IMR-90 (cell line): ENCODE measurements around the gene STXBP6. TPM values are rescaled to one million over a fixed set of nuclear protein-coding genes. Genes with fewer than 3 reads are reported as not detected.

Experiments
- ATAC-seq: fragments of 200-7000 bp; cut with Tn5 transposase; 2 replicates; pipeline ENCODE4 v1.9.1; 2020; ENCODE audit warnings: low read depth, mild to moderate bottlenecking, moderate library complexity
- BruUV-seq: library from RNA; stranded (reverse); fragments of 400-500 nt; replicated peaks from 2 replicates; lab custom pipeline; 2021; lab: Mats Ljungman, UMichigan
- CTCF ChIA-PET: fragments of 300-600 bp; formaldehyde crosslinking; extraction: SDS; loops from one replicate; lab custom pipeline; 2021; ENCODE audit warnings: antibody characterized with exemption; lab: Yijun Ruan, JAX
- POLR2A ChIA-PET: fragments of 300-600 bp; sonication (Branson Sonifier 250); formaldehyde crosslinking; loops from one replicate; lab custom pipeline; 2022; ENCODE audit warnings: antibody characterized with exemption; ENCODE audit not compliant: unreplicated experiment; lab: Charles Lee
- DNase-seq: peaks from one replicate; pipeline ENCODE4 v3.0.0; 2013
- H2AFZ ChIP-seq: replicated peaks from 2 replicates; pipeline ENCODE3; 2013; ENCODE audit warnings: low read length, mild to moderate bottlenecking; ENCODE audit not compliant: poor library complexity
- H2AK5ac ChIP-seq: 2 replicates; pipeline ENCODE4 v1.6.1; 2013; ENCODE audit warnings: low read depth, low read length, inconsistent platforms
- H2AK9ac ChIP-seq: replicated peaks from 2 replicates; pipeline ENCODE3; 2013; ENCODE audit warnings: mild to moderate bottlenecking, low read depth, low read length, moderate library complexity; ENCODE audit not compliant: poor library complexity
- H2BK120ac ChIP-seq: 2 replicates; pipeline ENCODE4 v1.6.1; 2013; ENCODE audit warnings: low read depth, low read length, inconsistent platforms
- H2BK15ac ChIP-seq: 3 replicates; pipeline ENCODE4 v1.6.1; 2013; ENCODE audit warnings: low read depth, low read length, inconsistent platforms
- H2BK20ac ChIP-seq: 2 replicates; pipeline ENCODE4 v1.6.1; 2013; ENCODE audit warnings: low read depth, mild to moderate bottlenecking, inconsistent platforms, low read length, moderate library complexity
- H2BK5ac ChIP-seq: 2 replicates; pipeline ENCODE4 v1.6.1; 2013; ENCODE audit warnings: mild to moderate bottlenecking, low read depth, low read length, inconsistent platforms; ENCODE audit not compliant: poor library complexity, severe bottlenecking
- H3K14ac ChIP-seq: replicated peaks from 2 replicates; pipeline ENCODE4 v1.6.1; 2013; ENCODE audit warnings: low read depth, low read length, inconsistent platforms
- H3K18ac ChIP-seq: 2 replicates; pipeline ENCODE4 v1.6.1; 2013; ENCODE audit warnings: low read depth, low read length, control low read depth
- H3K23ac ChIP-seq: 2 replicates; pipeline ENCODE4 v1.6.1; 2013; ENCODE audit warnings: low read depth, low read length, inconsistent platforms
- H3K27ac ChIP-seq: 2 replicates; pipeline ENCODE4 v1.5.1; 2013; ENCODE audit warnings: mild to moderate bottlenecking, control low read depth, low read length; ENCODE audit not compliant: insufficient read depth
- H3K27me3 ChIP-seq: 2 replicates; pipeline ENCODE4 v1.6.1; 2013; ENCODE audit warnings: low read length; ENCODE audit not compliant: control insufficient read depth, insufficient read depth
- H3K36me3 ChIP-seq: 2 replicates; pipeline ENCODE4 v1.6.1; 2013; ENCODE audit warnings: low read length, mixed read lengths; ENCODE audit not compliant: control insufficient read depth, insufficient read depth
- H3K4ac ChIP-seq: 2 replicates; pipeline ENCODE4 v1.6.1; 2013; ENCODE audit warnings: low read depth, low read length, inconsistent platforms
- H3K4me1 ChIP-seq: 2 replicates; pipeline ENCODE4 v1.6.1; 2013; ENCODE audit warnings: low read length, mixed read lengths; ENCODE audit not compliant: control insufficient read depth, insufficient read depth
- H3K4me2 ChIP-seq: 2 replicates; pipeline ENCODE4 v1.6.1; 2013; ENCODE audit warnings: low read depth, mild to moderate bottlenecking, control low read depth, low read length, moderate library complexity
- H3K4me3 ChIP-seq: 2 replicates; pipeline ENCODE4 v1.5.1; 2013; ENCODE audit warnings: low read depth, mild to moderate bottlenecking, control low read depth, low read length, moderate library complexity; ENCODE audit not compliant: insufficient read depth
- H3K56ac ChIP-seq: 2 replicates; pipeline ENCODE4 v1.6.1; 2013; ENCODE audit warnings: low read length, inconsistent platforms; ENCODE audit not compliant: insufficient read depth; ENCODE audit errors: extremely low read depth
- H3K79me1 ChIP-seq, 2 experiments: 2 replicates each; pipeline ENCODE4 v1.6.1; 2013; ENCODE audit warnings: low read length in 2 of 2, inconsistent platforms in 1 of 2, low read depth in 1 of 2
- H3K9ac ChIP-seq: 2 replicates; pipeline ENCODE4 v1.6.1; 2013; ENCODE audit warnings: low read depth, low read length, control low read depth
- H3K9me1 ChIP-seq: 2 replicates; pipeline ENCODE4 v1.6.1; 2013; ENCODE audit warnings: low read length, inconsistent platforms; ENCODE audit not compliant: insufficient read depth
- H3K9me3 ChIP-seq: 2 replicates; pipeline ENCODE4 v1.6.1; 2013; ENCODE audit warnings: low read length; ENCODE audit not compliant: control insufficient read depth, insufficient read depth
- H4K20me1 ChIP-seq: 2 replicates; pipeline ENCODE4 v1.6.1; 2013; ENCODE audit warnings: low read length, inconsistent platforms; ENCODE audit not compliant: insufficient read depth
- H4K5ac ChIP-seq: 2 replicates; pipeline ENCODE4 v1.6.1; 2013; ENCODE audit warnings: mild to moderate bottlenecking, low read depth, low read length, control low read depth
- H4K8ac ChIP-seq, 2 experiments: 2 replicates each; pipeline ENCODE4 v1.6.1; 2013; ENCODE audit warnings: low read depth in 2 of 2, low read length in 2 of 2, control low read depth in 1 of 2, inconsistent platforms in 1 of 2
- H4K91ac ChIP-seq: 2 replicates; pipeline ENCODE4 v1.6.1; 2013; ENCODE audit warnings: low read depth, low read length, inconsistent platforms; ENCODE audit not compliant: insufficient read depth
- BHLHE40 ChIP-seq: fragments of 150-350 bp; IDR thresholded peaks from 2 replicates; pipeline ENCODE4 v1.6.1; 2016; ENCODE audit warnings: mild to moderate bottlenecking, low read depth, low read length
- CEBPB ChIP-seq: IDR thresholded peaks from 2 replicates; pipeline ENCODE4 v1.6.1; 2012; ENCODE audit warnings: low read depth, low read length, improper control_type of control experiment
- CHD1 ChIP-seq: IDR thresholded peaks from 2 replicates; pipeline ENCODE4 v1.6.1; 2012; ENCODE audit warnings: low read depth, low read length, improper control_type of control experiment
- CTCF ChIP-seq: conservative IDR thresholded peaks from 2 replicates; pipeline ENCODE4 v1.5.1; 2012; ENCODE audit warnings: mild to moderate bottlenecking, low read depth, low read length, improper control_type of control experiment
- ELK1 ChIP-seq: fragments of 150-350 bp; IDR thresholded peaks from 2 replicates; pipeline ENCODE4 v1.6.1; 2016; ENCODE audit warnings: low read depth, mild to moderate bottlenecking, low read length, moderate library complexity, borderline replicate concordance
- FOS ChIP-seq: fragments of 150-350 bp; IDR thresholded peaks from 2 replicates; pipeline ENCODE4 v1.6.1; 2016; ENCODE audit warnings: low read depth, low read length
- MAFK ChIP-seq: IDR thresholded peaks from 2 replicates; pipeline ENCODE4 v1.6.1; 2012; ENCODE audit warnings: low read depth, low read length, improper control_type of control experiment
- MAZ ChIP-seq: IDR thresholded peaks from 2 replicates; pipeline ENCODE4 v1.6.1; 2012; ENCODE audit warnings: low read depth, mild to moderate bottlenecking, low read length, improper control_type of control experiment, moderate library complexity, borderline replicate concordance
- MXI1 ChIP-seq: IDR thresholded peaks from 2 replicates; pipeline ENCODE4 v1.6.1; 2012; ENCODE audit warnings: low read depth, mild to moderate bottlenecking, low read length, moderate library complexity, borderline replicate concordance
- NFE2L2 ChIP-seq: fragments of 150-350 bp; IDR thresholded peaks from 2 replicates; pipeline ENCODE4 v1.6.1; 2016; ENCODE audit warnings: low read depth, mild to moderate bottlenecking, low read length
- POLR2A ChIP-seq: IDR thresholded peaks from 2 replicates; pipeline ENCODE4 v1.6.1; 2012; ENCODE audit warnings: mild to moderate bottlenecking, low read depth, low read length
- RAD21 ChIP-seq: IDR thresholded peaks from 2 replicates; pipeline ENCODE4 v1.6.1; 2012; ENCODE audit warnings: low read length, improper control_type of control experiment
- RCOR1 ChIP-seq: IDR thresholded peaks from 2 replicates; pipeline ENCODE4 v1.6.1; 2012; ENCODE audit warnings: mild to moderate bottlenecking, low read length, improper control_type of control experiment; ENCODE audit not compliant: insufficient replicate concordance
- RFX5 ChIP-seq: IDR thresholded peaks from 2 replicates; pipeline ENCODE4 v1.8.0; 2012; ENCODE audit warnings: low read depth, mild to moderate bottlenecking, low read length, moderate library complexity
- SMC3 ChIP-seq: fragments of 150-350 bp; IDR thresholded peaks from 2 replicates; pipeline ENCODE4 v1.6.1; 2016; ENCODE audit warnings: low read depth, mild to moderate bottlenecking, antibody characterized with exemption, low read length, moderate library complexity
- USF2 ChIP-seq: fragments of 150-350 bp; IDR thresholded peaks from 2 replicates; pipeline ENCODE4 v1.6.1; 2017; ENCODE audit warnings: mild to moderate bottlenecking, antibody characterized with exemption, low read length, low read depth
- WGBS, 2 experiments: methylation state at CpG; one replicate each; pipeline versions ENCODE4 v1.1.5 to v1.1.7; 2013; ENCODE audit warnings: missing lambda C conversion rate in 2 of 2; ENCODE audit not compliant: insufficient read length in 1 of 2; ENCODE audit errors: extremely low coverage in 2 of 2; 5-methylcytosine and 5-hydroxymethylcytosine counted together
- dilution Hi-C: fragments of 300-500 bp; cut with HindIII; formaldehyde crosslinking; loops from one replicate; pipeline ENCODE4 v1.14.3; 2018; ENCODE audit warnings: low sequenced_read_pairs; ENCODE audit not compliant: unreplicated experiment
- in situ Hi-C: fragments of 300-500 bp; cut with MboI; formaldehyde crosslinking; loops from 3 replicates; pipeline ENCODE4 v1.14.3; 2019; ENCODE audit warnings: low sequenced_read_pairs, inconsistent platforms, mixed read lengths
- intact Hi-C: fragments of 100-400 bp; cut with micrococcal nuclease; formaldehyde crosslinking; loops from 2 replicates; pipeline ENCODE4 v1.10.0; 2022
- polyA plus RNA-seq, 3 experiments: library from polyadenylated mRNA; depleted of rRNA; stranded (reverse); fragments of >200 nt; gene quantifications; 2 replicates each; pipeline ENCODE4 v1.2.3, GENCODE V29; 2012; ENCODE audit warnings: low replicate concordance in 1 of 3
- total RNA-seq: library from RNA; depleted of rRNA; stranded (reverse); fragments of >200 nt; gene quantifications from 2 replicates; pipeline ENCODE4 v1.2.3, GENCODE V29; 2012

STXBP6 gene
- total and polyA plus RNA-seq, 2 of the 4 experiments (the other 2 are of a cell fraction): 14.2 to 14.3 TPM

DNA sequence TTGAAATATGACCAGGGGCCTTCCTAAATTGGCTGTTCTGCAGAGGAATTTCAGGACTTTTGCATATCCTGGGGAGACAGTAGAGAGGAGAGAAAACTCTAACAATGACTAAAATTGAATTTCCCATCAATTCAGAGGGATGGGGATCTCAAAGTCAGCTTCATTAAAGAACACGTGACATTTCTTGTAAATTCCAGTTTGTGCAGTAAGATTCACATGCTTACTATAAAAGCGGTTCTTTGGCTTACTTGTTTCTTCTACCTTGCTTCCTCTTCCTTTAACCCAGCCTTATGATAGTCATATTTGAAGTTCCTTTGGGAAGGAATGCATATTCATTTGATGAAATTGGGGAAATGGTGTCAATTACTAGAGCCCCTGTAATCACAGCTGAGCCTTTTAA is 272.3 kb downstream of the STXBP6 start:
- no peaks in the 10 kb centered on the region for H3K9me1 ChIP-seq
- H3K4me2 ChIP-seq: no peak overlapping the region
- no peaks in the 10 kb centered on the region for H3K79me1 ChIP-seq
- no peak overlapping the region for H3K14ac ChIP-seq
- no peak overlapping the region for H2BK5ac ChIP-seq
- H3K4me3 ChIP-seq: no peak overlapping the region
- in situ Hi-C loops: no loop called here
- intact Hi-C loops: no loop called here
- H2AFZ ChIP-seq: no peak overlapping the region
- no peak overlapping the region for H2AK5ac ChIP-seq
- H2BK120ac ChIP-seq: no peak overlapping the region
- no peak overlapping the region for H3K27ac ChIP-seq
- WGBS, 2 experiments: no CpG with 5 or more reads among the region's 2 CpGs
- no peak overlapping the region for H2BK20ac ChIP-seq
- no peak overlapping the region for H3K18ac ChIP-seq
- H4K20me1 ChIP-seq: no peaks in the 10 kb centered on the region
- H4K8ac ChIP-seq: no peak overlapping the region
- no peak overlapping the region for H4K5ac ChIP-seq
- H3K9me3 ChIP-seq: no peaks in the 10 kb centered on the region
- CTCF ChIA-PET: no interaction called here
- H3K27me3 ChIP-seq: no peaks in the 10 kb centered on the region
- POLR2A ChIA-PET: no interaction called here
- H3K36me3 ChIP-seq: no peaks in the 10 kb centered on the region
- DNase-seq (no peak), ATAC-seq (no peak)
- no peak overlapping the region for H3K9ac ChIP-seq
- no peak overlapping the region for H2AK9ac ChIP-seq
- H4K91ac ChIP-seq: no peak overlapping the region
- no peak overlapping the region for H3K4ac ChIP-seq
- no peaks in the 10 kb centered on the region for H3K4me1 ChIP-seq
- TF ChIP-seq RCOR1 (no peak), USF2 (no peak), MAFK (no peak), MXI1 (no peak), SMC3 (no peak), CEBPB (no peak), RFX5 (no peak), ELK1 (no peak), NFE2L2 (no peak), BHLHE40 (no peak), FOS (no peak), RAD21 (no peak), CHD1 (no peak), CTCF (no peak), POLR2A (no peak), MAZ (no peak)
- H3K23ac ChIP-seq: no peak overlapping the region
- no peak overlapping the region for H3K56ac ChIP-seq
- no peak overlapping the region for H2BK15ac ChIP-seq
- dilution Hi-C loops: no loop called here
- BruUV-seq: no TSS peak
